CD8-positive, alpha-beta memory T cell (primary cell): ENCODE measurements around the gene PCED1B. TPM values are rescaled to one million over a fixed set of nuclear protein-coding genes. Genes with fewer than 3 reads are reported as not detected.

Experiments used
- CTCF ChIA-PET: fragments of 350-600 bp; sonication (Branson Sonifier 250); formaldehyde crosslinking; loops from one replicate; lab custom pipeline; 2021; ENCODE audit warnings: antibody characterized with exemption; lab: Charles Lee
- POLR2A ChIA-PET: fragments of 350-600 bp; sonication (Branson Sonifier 250); formaldehyde crosslinking; loops from one replicate; lab custom pipeline; 2021; ENCODE audit warnings: antibody characterized with exemption; lab: Charles Lee
- DNase-seq, 5 donors: peaks; one replicate each; pipeline versions ENCODE4 v3.0.0 to v3.0.0-alpha.2; 2020 to 2022; ENCODE audit warnings: mixed read lengths in 1 of 5
- H3K27ac ChIP-seq: one replicate; pipeline ENCODE4 v1.7.0; 2013; ENCODE audit warnings: low read depth, mild to moderate bottlenecking, low read length, moderate library complexity
- H3K27me3 ChIP-seq: 2 replicates; pipeline ENCODE4 v1.7.0; 2013; ENCODE audit warnings: low read length, mild to moderate bottlenecking; ENCODE audit not compliant: insufficient read depth, poor library complexity, severe bottlenecking
- H3K36me3 ChIP-seq: 2 replicates; pipeline ENCODE4 v1.7.0; 2013; ENCODE audit warnings: mild to moderate bottlenecking, low read length, moderate library complexity; ENCODE audit not compliant: insufficient read depth
- H3K4me1 ChIP-seq: 2 replicates; pipeline ENCODE4 v1.7.0; 2013; ENCODE audit warnings: mild to moderate bottlenecking, low read length, moderate library complexity; ENCODE audit not compliant: insufficient read depth
- H3K4me3 ChIP-seq: 2 replicates; pipeline ENCODE4 v1.7.0; 2013; ENCODE audit warnings: mild to moderate bottlenecking, low read length
- H3K9me3 ChIP-seq: 2 replicates; pipeline ENCODE4 v1.7.0; 2013; ENCODE audit warnings: mild to moderate bottlenecking, low read length
- H3K27ac Mint-ChIP-seq, 8 donors: one replicate each; pipeline ENCODE4 v1.8.0; 2020 to 2021; ENCODE audit warnings: mixed read lengths in 8 of 8, mild to moderate bottlenecking in 6 of 8, inconsistent platforms in 3 of 8, moderate library complexity in 3 of 8
- H3K27me3 Mint-ChIP-seq, 2 donors: one replicate each; pipeline ENCODE4 v1.8.0; 2020 to 2021; ENCODE audit warnings: mixed read lengths in 2 of 2, mild to moderate bottlenecking in 1 of 2, moderate library complexity in 1 of 2
- H3K36me3 Mint-ChIP-seq, 3 donors: one replicate each; pipeline ENCODE4 v1.8.0; 2020 to 2021; ENCODE audit warnings: mixed read lengths in 3 of 3, inconsistent platforms in 1 of 3, mild to moderate bottlenecking in 1 of 3
- H3K4me1 Mint-ChIP-seq, 3 donors: one replicate each; pipeline ENCODE4 v1.8.0; 2020 to 2021; ENCODE audit warnings: mixed read lengths in 3 of 3, inconsistent platforms in 1 of 3, mild to moderate bottlenecking in 1 of 3
- H3K4me3 Mint-ChIP-seq, 7 donors: one replicate each; pipeline ENCODE4 v1.8.0; 2020 to 2021; ENCODE audit warnings: mixed read lengths in 7 of 7, mild to moderate bottlenecking in 6 of 7, moderate library complexity in 4 of 7, inconsistent platforms in 2 of 7
- H3K9me3 Mint-ChIP-seq, 5 donors: one replicate each; pipeline ENCODE4 v1.8.0; 2020 to 2022; ENCODE audit warnings: mixed read lengths in 5 of 5, mild to moderate bottlenecking in 3 of 5, moderate library complexity in 2 of 5, inconsistent platforms in 1 of 5
- polyA plus RNA-seq: library from polyadenylated mRNA; unstranded; fragments of 300-500 nt; fragmentation: Illumina TruSeq; gene quantifications from one replicate; pipeline ENCODE4 v1.2.3, GENCODE V29; 2021
- total RNA-seq, 2 experiments: library from RNA; stranded (reverse); gene quantifications; one replicate each; pipeline ENCODE4 v1.2.3, GENCODE V29; 2021

PCED1B gene
- total and polyA plus RNA-seq, 3 experiments from 2014 or later: 52.8 to 73.3 (median 56.9) TPM

DNA sequence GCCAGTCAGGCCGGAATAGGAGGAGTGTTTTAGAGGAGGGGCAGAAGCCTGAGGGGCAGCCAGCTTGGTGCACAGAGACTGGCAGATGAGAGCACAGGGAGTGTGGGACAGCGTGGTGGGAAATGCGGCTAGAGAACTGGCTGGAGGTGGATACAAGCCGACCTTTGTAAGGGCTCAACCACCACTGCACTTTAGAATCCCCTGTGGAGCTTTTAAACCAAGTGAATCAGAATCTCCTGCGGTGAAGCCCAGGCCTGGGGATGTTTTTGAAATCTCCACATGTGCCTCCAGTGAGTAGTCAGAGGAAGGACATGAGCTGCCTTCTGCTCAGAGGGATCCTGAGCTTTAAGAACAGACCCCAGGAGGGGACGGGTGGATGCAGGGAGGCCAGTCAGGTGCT, 10.9 kb upstream of the PCED1B start:
- CTCF ChIA-PET: interaction anchor here (0.9 to 1.3 kb wide), 3 partner anchors 9 to 329 kb away, joined by 3 to 4 read pairs (median 3); no protein-coding TSS in a partner anchor

DNA sequence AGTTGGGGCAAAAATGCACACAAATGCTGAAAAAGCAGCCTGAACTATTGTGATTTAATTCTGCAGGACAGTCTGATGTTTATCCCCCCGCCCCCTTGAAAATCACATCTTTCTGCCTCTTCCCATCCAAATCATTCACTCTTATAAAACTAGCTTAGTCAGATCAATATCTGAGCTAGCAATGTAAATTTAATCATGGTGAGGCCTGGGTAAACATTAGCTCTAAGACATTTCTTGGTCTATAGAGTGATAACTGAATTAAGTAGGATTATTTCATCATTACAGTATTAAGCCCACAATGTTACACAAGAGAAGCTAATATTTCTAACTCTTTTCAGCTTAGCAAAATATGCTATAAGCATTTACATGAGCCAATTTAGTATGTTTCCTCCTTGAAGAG, 9.1 kb upstream of the PCED1B start:
- DNase-seq: no peak
- no peaks in the 10 kb centered on the region for H3K9me3 ChIP-seq
- H3K27me3 ChIP-seq: no peaks in the 10 kb centered on the region
- Mint-ChIP-seq H3K4me3 (no peak overlapping the region), H3K27me3 (no peaks in the 10 kb centered on the region), H3K4me1 (peaks cover 0 to 4% (median 0%) of the 10 kb centered on the region in 3 donors), H3K9me3 (no peaks in the 10 kb centered on the region), H3K36me3 (no peaks in the 10 kb centered on the region), H3K27ac (no peak overlapping the region)
- no peak overlapping the region for H3K27ac ChIP-seq
- CTCF ChIA-PET: interaction anchor here (0.7 to 5.8 kb wide), 11 partner anchors 9 to 356 kb away, joined by 3 to 38 read pairs (median 10); partner anchors contain the start of genes AMIGO2 and PCED1B
- H3K4me1 ChIP-seq: no peaks in the 10 kb centered on the region
- POLR2A ChIA-PET: interaction anchor here (0.7 to 1.3 kb wide), 2 partner anchors 9 to 302 kb away, joined by 4 read pairs; partner anchors contain the start of gene PCED1B
- H3K36me3 ChIP-seq: no peaks in the 10 kb centered on the region
- no peak overlapping the region for H3K4me3 ChIP-seq

More for the DNA sequence above, 10.9 kb upstream of the PCED1B start:
- Histone ChIP-seq H3K9me3 (no peaks in the 10 kb centered on the region), H3K4me3 (no peak overlapping the region), H3K4me1 (no peaks in the 10 kb centered on the region), H3K27ac (no peak overlapping the region), H3K27me3 (no peaks in the 10 kb centered on the region), H3K36me3 (no peaks in the 10 kb centered on the region)
- Mint-ChIP-seq H3K4me3 (no peak overlapping the region), H3K9me3 (no peaks in the 10 kb centered on the region), H3K36me3 (no peaks in the 10 kb centered on the region), H3K4me1 (peaks cover 0 to 4% (median 0%) of the 10 kb centered on the region in 3 donors), H3K27me3 (no peaks in the 10 kb centered on the region), H3K27ac (peak overlapping the region in 2 of 8 donors; percentile 1 to 10)
- POLR2A ChIA-PET: no interaction called here
- DNase-seq: no peak

DNA sequence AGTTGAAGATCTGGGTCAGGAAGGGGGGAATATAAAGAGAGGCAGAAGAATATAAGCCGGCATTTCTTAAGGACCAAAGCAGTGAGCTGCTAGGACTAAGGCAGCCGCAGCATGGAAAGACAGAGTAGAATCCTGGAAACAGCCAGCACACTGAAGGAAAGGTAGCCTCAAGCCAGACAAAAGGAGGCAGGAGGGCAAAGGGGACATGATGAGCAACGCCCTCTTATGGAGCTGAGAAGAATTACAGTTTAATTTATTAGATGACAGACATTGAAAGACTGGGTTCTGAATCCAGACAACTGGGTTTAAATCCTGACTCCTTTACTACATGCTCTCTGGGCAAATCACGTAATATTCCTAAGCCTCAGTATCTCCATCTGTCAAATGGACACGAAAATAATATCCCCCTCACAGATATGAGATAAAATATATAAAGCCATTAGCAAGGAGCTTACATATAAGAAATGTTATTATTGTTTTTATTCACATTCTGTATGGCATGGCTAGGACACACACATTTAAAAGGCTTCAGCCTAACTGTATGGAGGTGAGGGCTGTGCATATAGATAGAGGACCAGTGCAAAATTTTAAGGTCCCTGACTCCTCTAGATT, 8.1 kb upstream of the PCED1B start:
- Histone ChIP-seq H3K36me3 (no peaks in the 10 kb centered on the region), H3K27ac (no peak overlapping the region), H3K27me3 (no peaks in the 10 kb centered on the region), H3K4me1 (peaks cover under 1% of the 10 kb centered on the region), H3K9me3 (no peaks in the 10 kb centered on the region), H3K4me3 (no peak overlapping the region)
- POLR2A ChIA-PET: interaction anchor here (0.6 to 1.3 kb wide), 4 partner anchors 121 to 1669 kb away, joined by 3 to 6 read pairs (median 6); no protein-coding TSS in a partner anchor
- Mint-ChIP-seq H3K27ac (peak overlapping the region in 1 of 8 donors; percentile 53), H3K4me3 (no peak overlapping the region), H3K9me3 (no peaks in the 10 kb centered on the region), H3K36me3 (peaks cover 0 to 1% (median 0%) of the 10 kb centered on the region in 3 donors), H3K27me3 (no peaks in the 10 kb centered on the region), H3K4me1 (peaks cover 5 to 10% (median 10%) of the 10 kb centered on the region in 3 donors)
- CTCF ChIA-PET: interaction anchor here (0.5 to 5.8 kb wide), 15 partner anchors 8 to 355 kb away, joined by 3 to 38 read pairs (median 4); partner anchors contain the start of genes AMIGO2 and PCED1B
- DNase-seq: peak in 1 of 5 donors; percentile 31

DNA sequence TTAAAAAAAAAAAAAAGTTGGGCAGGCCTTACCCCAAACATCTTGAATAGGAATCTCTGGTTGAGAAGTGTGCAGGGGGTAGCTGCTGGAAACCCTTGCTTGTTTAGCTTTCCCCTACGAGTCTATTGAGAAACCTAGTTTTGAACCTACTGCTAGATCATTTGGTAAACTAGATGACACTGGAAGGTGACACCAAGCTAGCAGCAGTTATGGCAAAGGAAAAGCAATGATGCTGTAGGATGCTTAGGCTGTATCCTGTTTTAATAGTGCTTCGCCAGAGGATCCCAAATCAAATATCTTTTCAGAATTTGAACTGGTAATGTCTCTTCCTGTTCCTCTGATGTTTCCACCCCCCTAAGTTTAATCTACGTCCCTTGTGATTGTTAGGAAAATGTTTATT, 5.5 kb upstream of the PCED1B start:
- Mint-ChIP-seq H3K4me1 (peaks cover 28 to 36% (median 36%) of the 10 kb centered on the region in 3 donors), H3K27me3 (no peaks in the 10 kb centered on the region), H3K4me3 (no peak overlapping the region), H3K36me3 (peaks cover 0 to 10% (median 3%) of the 10 kb centered on the region in 3 donors), H3K9me3 (no peaks in the 10 kb centered on the region), H3K27ac (no peak overlapping the region)
- H3K27me3 ChIP-seq: no peaks in the 10 kb centered on the region
- peaks cover 25% of the 10 kb centered on the region for H3K4me1 ChIP-seq
- ChIA-PET POLR2A (interaction anchor here (0.7 kb wide), 1 partner anchor 68 kb away, joined by 3 read pairs; no protein-coding TSS in a partner anchor), CTCF (interaction anchor here (0.7 to 5.8 kb wide), 3 partner anchors 120 to 323 kb away, joined by 4 to 38 read pairs (median 5); no protein-coding TSS in a partner anchor)
- no peak overlapping the region for H3K27ac ChIP-seq
- H3K4me3 ChIP-seq: no peak overlapping the region
- DNase-seq: no peak
- H3K36me3 ChIP-seq: no peaks in the 10 kb centered on the region
- H3K9me3 ChIP-seq: no peaks in the 10 kb centered on the region

DNA sequence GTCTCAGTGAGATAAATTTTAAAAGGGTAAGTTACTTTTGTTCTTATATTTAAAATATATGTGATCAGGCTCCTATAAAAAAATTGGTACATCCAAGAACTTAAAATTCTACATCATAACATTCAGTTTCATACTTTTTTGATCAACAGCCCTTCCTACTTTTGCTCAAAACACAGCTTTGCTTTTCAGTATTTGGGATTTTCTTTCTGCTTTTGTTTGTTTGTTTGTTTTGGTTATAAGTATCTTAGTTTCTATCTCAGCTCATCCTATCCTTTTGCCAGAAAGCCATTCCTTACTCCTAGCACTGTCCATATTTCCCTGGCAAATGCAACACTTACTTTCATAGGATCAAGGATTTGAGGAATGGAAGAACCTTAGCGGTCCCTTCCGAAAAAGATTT, 4.7 kb upstream of the PCED1B start:
- Mint-ChIP-seq H3K36me3 (peaks cover 0 to 15% (median 3%) of the 10 kb centered on the region in 3 donors), H3K4me3 (no peak overlapping the region), H3K27me3 (no peaks in the 10 kb centered on the region), H3K4me1 (peaks cover 33 to 40% (median 40%) of the 10 kb centered on the region in 3 donors), H3K27ac (peak overlapping the region in 1 of 8 donors; percentile 49), H3K9me3 (no peaks in the 10 kb centered on the region)
- no peak overlapping the region for H3K4me3 ChIP-seq
- H3K36me3 ChIP-seq: no peaks in the 10 kb centered on the region
- ChIA-PET CTCF (interaction anchor here (0.7 to 5.8 kb wide), 5 partner anchors 10 to 322 kb away, joined by 3 to 38 read pairs (median 5); no protein-coding TSS in a partner anchor), POLR2A (no interaction called here)
- H3K9me3 ChIP-seq: no peaks in the 10 kb centered on the region
- no peak overlapping the region for H3K27ac ChIP-seq
- no peak for DNase-seq
- H3K27me3 ChIP-seq: no peaks in the 10 kb centered on the region
- H3K4me1 ChIP-seq: peaks cover 25% of the 10 kb centered on the region

DNA sequence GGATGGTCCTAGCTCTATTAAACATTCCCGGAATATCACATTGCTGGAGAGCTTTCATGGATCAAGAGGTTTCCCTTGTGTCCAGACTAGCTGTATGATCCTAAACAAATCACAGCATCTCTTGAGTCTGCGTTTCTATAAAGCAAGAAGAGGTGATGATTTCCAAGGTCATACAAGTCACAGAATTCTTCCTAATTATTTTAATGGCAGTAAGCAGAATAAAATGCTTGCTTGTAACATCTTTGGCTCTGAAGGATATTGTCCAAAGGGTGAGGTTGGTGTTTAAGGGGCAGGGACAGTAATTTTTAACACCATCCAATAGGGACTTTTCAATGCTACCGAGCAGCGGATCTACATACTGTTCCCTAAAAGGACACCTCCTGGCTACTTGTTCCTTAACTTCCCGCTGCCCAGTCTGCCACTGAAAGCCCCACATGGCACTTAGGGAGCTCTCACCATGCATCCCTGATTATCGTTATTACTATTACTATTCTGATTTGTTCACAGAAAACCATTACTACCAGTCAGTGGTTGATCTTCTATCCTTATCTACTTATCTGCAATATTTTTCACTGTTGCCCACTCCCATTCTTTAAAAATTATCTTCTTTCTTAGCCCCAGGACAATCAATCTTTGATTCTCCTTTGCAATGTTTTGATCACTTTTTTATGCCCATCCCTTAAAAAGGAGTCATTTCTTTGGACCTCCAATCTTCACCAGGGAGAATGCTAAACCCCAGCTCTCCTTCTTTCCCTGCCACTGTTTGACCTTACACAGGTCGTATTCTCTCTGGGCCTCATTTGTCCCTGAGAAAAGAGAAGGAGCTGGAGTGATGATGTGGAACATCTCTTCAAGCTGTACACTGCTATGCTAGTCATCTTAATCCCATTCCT, 4.0 kb upstream of the PCED1B start:
- Mint-ChIP-seq H3K27me3 (peaks cover 0 to 2% of the 10 kb centered on the region in 2 donors), H3K4me3 (peak overlapping the region in 1 of 7 donors; percentile 21), H3K4me1 (peaks cover 35 to 42% (median 40%) of the 10 kb centered on the region in 3 donors), H3K27ac (peak overlapping the region in 3 of 8 donors; percentile 1 to 69 (median 13)), H3K36me3 (peaks cover 0 to 21% (median 3%) of the 10 kb centered on the region in 3 donors), H3K9me3 (no peaks in the 10 kb centered on the region)
- H3K9me3 ChIP-seq: no peaks in the 10 kb centered on the region
- no peak overlapping the region for H3K4me3 ChIP-seq
- no peaks in the 10 kb centered on the region for H3K36me3 ChIP-seq
- no peak for DNase-seq
- CTCF ChIA-PET: interaction anchor here (1.3 to 1.6 kb wide), 3 partner anchors 9 to 119 kb away, joined by 3 to 5 read pairs (median 5); no protein-coding TSS in a partner anchor
- H3K4me1 ChIP-seq: peaks cover 25% of the 10 kb centered on the region
- no peaks in the 10 kb centered on the region for H3K27me3 ChIP-seq
- POLR2A ChIA-PET: no interaction called here
- H3K27ac ChIP-seq: no peak overlapping the region

DNA sequence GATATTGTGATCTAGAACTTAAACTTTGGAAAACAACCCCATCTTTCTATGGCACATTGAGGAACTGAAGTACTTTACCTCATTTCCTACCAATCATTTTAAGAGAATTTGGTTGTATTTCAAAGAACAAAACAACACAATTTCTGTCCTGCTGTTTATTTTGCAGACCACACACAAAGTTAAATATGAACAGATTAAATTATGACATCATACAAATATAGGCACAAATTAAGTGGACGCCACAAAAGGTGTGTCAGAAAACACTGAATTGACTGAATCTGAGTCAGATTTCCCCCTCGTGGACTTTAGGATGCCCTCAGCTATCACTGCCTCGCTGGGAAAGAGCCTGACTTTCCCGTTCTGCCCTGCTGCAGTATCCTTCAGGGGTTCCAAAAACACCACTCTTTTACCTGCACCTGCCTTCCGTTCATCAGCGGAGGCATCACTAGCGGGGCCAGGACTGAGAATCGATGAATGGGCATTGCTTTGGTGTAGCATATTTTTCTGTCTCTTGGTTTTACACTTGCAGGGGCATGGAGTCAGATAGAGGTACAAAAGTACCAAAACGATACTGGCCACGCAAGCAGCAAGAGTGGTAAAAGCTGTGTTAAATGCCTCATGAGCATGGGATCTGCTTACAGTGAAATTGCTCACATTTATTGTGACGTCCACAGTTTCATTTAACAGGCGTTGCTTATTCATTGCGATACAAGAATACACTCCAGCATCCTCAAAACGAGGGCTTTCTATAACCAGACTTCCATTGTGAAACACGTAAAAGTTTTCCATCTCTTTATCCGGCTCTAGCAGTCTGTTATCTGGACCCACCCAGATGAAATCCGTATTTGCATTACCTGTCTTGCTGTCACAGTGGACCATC, 2.0 kb upstream of the PCED1B start:
- no peaks in the 10 kb centered on the region for H3K9me3 ChIP-seq
- peaks cover 0 to 24% (median 3%) of the 10 kb centered on the region in 3 donors for H3K36me3 Mint-ChIP-seq
- peaks cover 0 to 5% of the 10 kb centered on the region in 2 donors for H3K27me3 Mint-ChIP-seq
- H3K4me3 ChIP-seq: no peak overlapping the region
- H3K9me3 Mint-ChIP-seq: no peaks in the 10 kb centered on the region
- peak overlapping the region; percentile 88 to 97 (median 92) for H3K4me3 Mint-ChIP-seq
- no peaks in the 10 kb centered on the region for H3K36me3 ChIP-seq
- POLR2A ChIA-PET: interaction anchor here (0.5 to 3.2 kb wide), 4 partner anchors 11 to 807 kb away, joined by 3 to 26 read pairs (median 3); no protein-coding TSS in a partner anchor
- CTCF ChIA-PET: interaction anchor here (1.7 to 4.2 kb wide), 4 partner anchors 9 to 320 kb away, joined by 4 to 31 read pairs (median 10); no protein-coding TSS in a partner anchor
- H3K27ac ChIP-seq: no peak overlapping the region
- H3K4me1 ChIP-seq: peaks cover 39% of the 10 kb centered on the region
- H3K4me1 Mint-ChIP-seq: peaks cover 53 to 58% (median 58%) of the 10 kb centered on the region in 3 donors
- peak overlapping the region in 4 of 8 donors; percentile 65 to 90 (median 72) for H3K27ac Mint-ChIP-seq
- no peak for DNase-seq
- no peaks in the 10 kb centered on the region for H3K27me3 ChIP-seq
